HCT116 (cell line): Measurements from ENCODE around the gene RCOR1. TPM values are rescaled to one million over a fixed set of nuclear protein-coding genes. Genes with fewer than 3 reads are reported as not detected.

ENCODE experiments used
- ATAC-seq: fragments of 200-7000 bp; cut with Tn5 transposase; 2 replicates; pipeline ENCODE4 v1.9.1; 2020; ENCODE audit warnings: mild to moderate bottlenecking, moderate library complexity
- BruUV-seq: library from RNA; stranded (reverse); fragments of 400-500 nt; replicated peaks from 2 replicates; lab custom pipeline; 2021; lab: Mats Ljungman, UMichigan
- CTCF ChIA-PET: fragments of 300-600 bp; sonication (Branson Sonifier 250); formaldehyde crosslinking; loops from one replicate; lab custom pipeline; 2021; ENCODE audit warnings: antibody characterized with exemption; lab: Charles Lee
- POLR2A ChIA-PET: fragments of 300-600, 350-600 bp; sonication (Branson Sonifier 250); formaldehyde crosslinking; loops from one replicate; lab custom pipeline; 2021; ENCODE audit warnings: antibody characterized with exemption; lab: Charles Lee
- RAD21 ChIA-PET, 2 experiments: fragments of 300-600 bp; sonication (Branson Sonifier 250); formaldehyde crosslinking; loops; one replicate each; lab custom pipeline; 2023; ENCODE audit warnings: low total read pairs in 2 of 2; ENCODE audit not compliant: uncharacterized antibody in 2 of 2, unreplicated experiment in 2 of 2, low non-redundant PET in 1 of 2; lab: Charles Lee
- DNase-seq: peaks from one replicate; pipeline ENCODE4 v3.0.0-alpha.2; 2010; ENCODE audit warnings: low read depth, low spot score
- H2AFZ ChIP-seq: fragments of 200-600 bp; shearing (Covaris generic), sonication (generic); 2 replicates; pipeline ENCODE4 v1.6.1; 2017; ENCODE audit warnings: low read depth, mixed run types, mixed read lengths, antibody characterized with exemption, low read length; ENCODE audit not compliant: poor library complexity, severe bottlenecking
- H3K27ac ChIP-seq: 2 replicates; pipeline ENCODE4 v1.5.1; 2012; ENCODE audit warnings: low read depth, low read length
- H3K27me3 ChIP-seq: fragments of 200-600 bp; sonication (generic); 2 replicates; pipeline ENCODE4 v1.6.1; 2016; ENCODE audit warnings: mixed run types, low read length, mixed read lengths; ENCODE audit not compliant: insufficient read depth
- H3K36me3 ChIP-seq, 2 experiments: fragments of 200-500 bp in 1 of 2; fragments of 200-600 bp in 1 of 2; sonication (Bioruptor generic) in 1 of 2; sonication (generic) in 1 of 2; 2 replicates each; pipeline versions ENCODE4 v1.5.1 to v1.6.1; 2014 to 2016; ENCODE audit warnings: low read length in 2 of 2, inconsistent platforms in 1 of 2, mixed read lengths in 1 of 2, mixed run types in 1 of 2; ENCODE audit not compliant: insufficient read depth in 2 of 2, control insufficient read depth in 1 of 2
- H3K4me1 ChIP-seq, 2 experiments: fragments of 200-600 bp in 1 of 2; sonication (generic) in 1 of 2; 2 replicates each; pipeline versions ENCODE4 v1.5.1 to v1.6.1; 2012 to 2017; ENCODE audit warnings: low read length in 2 of 2, inconsistent platforms in 1 of 2, mild to moderate bottlenecking in 1 of 2, mixed read lengths in 1 of 2, mixed run types in 1 of 2, moderate library complexity in 1 of 2; ENCODE audit not compliant: insufficient read depth in 2 of 2, control insufficient read depth in 1 of 2
- H3K4me2 ChIP-seq: fragments of 200-600 bp; sonication (generic); 2 replicates; pipeline ENCODE4 v1.6.1; 2017; ENCODE audit warnings: mixed run types, low read length, mixed read lengths
- H3K4me3 ChIP-seq, 2 experiments: fragments of 200-600 bp in 1 of 2; sonication (generic) in 1 of 2; replicated peaks in 1 of 2; 2 replicates each; pipeline ENCODE4 v1.5.1; 2011 to 2016; ENCODE audit warnings: low read length in 2 of 2, control low read depth in 1 of 2, low read depth in 1 of 2, mild to moderate bottlenecking in 1 of 2, mixed read lengths in 1 of 2, mixed run types in 1 of 2
- H3K79me2 ChIP-seq: fragments of 200-600 bp; sonication (generic); 2 replicates; pipeline ENCODE4 v1.6.1; 2017; ENCODE audit warnings: mild to moderate bottlenecking, mixed run types, low read length, moderate library complexity, mixed read lengths; ENCODE audit not compliant: insufficient read depth
- H3K9ac ChIP-seq: fragments of 200-600 bp; sonication (generic); 2 replicates; pipeline ENCODE4 v1.6.1; 2016; ENCODE audit warnings: low read length, mixed read lengths
- H3K9me2 ChIP-seq: fragments of 200-600 bp; sonication (generic), shearing (Covaris generic); 2 replicates; pipeline ENCODE4 v1.6.1; 2017; ENCODE audit warnings: mixed run types, mild to moderate bottlenecking, moderate library complexity; ENCODE audit not compliant: insufficient read depth
- H3K9me3 ChIP-seq, 2 experiments: fragments of 200-500 bp in 1 of 2; fragments of 200-600 bp in 1 of 2; sonication (Bioruptor generic) in 1 of 2; sonication (generic) in 1 of 2; 2 replicates each; pipeline ENCODE4 v1.6.1; 2014 to 2017; ENCODE audit warnings: low read length in 2 of 2, mixed read lengths in 2 of 2, inconsistent platforms in 1 of 2, low read depth in 1 of 2, mild to moderate bottlenecking in 1 of 2, mixed run types in 1 of 2, moderate library complexity in 1 of 2; ENCODE audit not compliant: control insufficient read depth in 1 of 2, insufficient read depth in 1 of 2
- H4K20me1 ChIP-seq: fragments of 200-600 bp; sonication (generic), shearing (Covaris generic); 2 replicates; pipeline ENCODE4 v1.6.1; 2017; ENCODE audit warnings: mixed run types, mild to moderate bottlenecking, moderate library complexity; ENCODE audit not compliant: insufficient read depth
- CBX3 ChIP-seq: IDR thresholded peaks from 2 replicates; pipeline ENCODE4 v1.6.1; 2012; ENCODE audit warnings: low read depth
- CEBPB ChIP-seq: IDR thresholded peaks from 2 replicates; pipeline ENCODE4 v1.6.1; 2012; ENCODE audit warnings: low read depth
- EGR1 ChIP-seq: IDR thresholded peaks from 2 replicates; pipeline ENCODE4 v1.6.1; 2012; ENCODE audit warnings: low read depth
- ELF1 ChIP-seq: IDR thresholded peaks from 2 replicates; pipeline ENCODE4 v1.6.1; 2012; ENCODE audit warnings: low read depth, borderline replicate concordance
- EZH2 ChIP-seq: fragments of 200-600 bp; sonication (generic); IDR thresholded peaks from 2 replicates; pipeline ENCODE4 v1.6.1; 2017; ENCODE audit warnings: antibody characterized with exemption, mixed run types
- FOSL1 ChIP-seq: IDR thresholded peaks from 2 replicates; pipeline ENCODE4 v1.6.1; 2012; ENCODE audit warnings: low read depth
- JUND ChIP-seq: IDR thresholded peaks from 2 replicates; pipeline ENCODE4 v1.6.1; 2012
- POLR2A ChIP-seq: IDR thresholded peaks from 2 replicates; pipeline ENCODE4 v1.7.0; 2011; ENCODE audit warnings: borderline replicate concordance; ENCODE audit not compliant: insufficient read depth, insufficient read length; ENCODE audit errors: extremely low read depth
- POLR2AphosphoS5 ChIP-seq: IDR thresholded peaks from 2 replicates; pipeline ENCODE4 v1.6.1; 2011; ENCODE audit warnings: mild to moderate bottlenecking, low read depth, low read length, moderate library complexity
- RAD21 ChIP-seq: IDR thresholded peaks from 2 replicates; pipeline ENCODE4 v1.6.1; 2012; ENCODE audit warnings: low read depth, mild to moderate bottlenecking
- REST ChIP-seq: IDR thresholded peaks from 2 replicates; pipeline ENCODE4 v1.6.1; 2012; ENCODE audit warnings: low read depth
- SIN3A ChIP-seq: IDR thresholded peaks from 2 replicates; pipeline ENCODE4 v1.6.1; 2012; ENCODE audit warnings: low read depth
- SP1 ChIP-seq: IDR thresholded peaks from 2 replicates; pipeline ENCODE4 v1.6.1; 2012; ENCODE audit warnings: low read depth
- SRF ChIP-seq: IDR thresholded peaks from 2 replicates; pipeline ENCODE4 v1.6.1; 2012; ENCODE audit warnings: low read depth
- YY1 ChIP-seq: IDR thresholded peaks from 2 replicates; pipeline ENCODE4 v1.6.1; 2011; ENCODE audit warnings: low read length, low read depth, moderate library complexity, mild to moderate bottlenecking; ENCODE audit not compliant: insufficient replicate concordance; ENCODE audit errors: extremely low read depth
- ZNF274 ChIP-seq: fragments of 200-500 bp; sonication (Bioruptor generic); IDR thresholded peaks from 2 replicates; pipeline ENCODE4 v1.6.1; 2014; ENCODE audit warnings: mild to moderate bottlenecking, low read depth, low read length, inconsistent platforms
- intact Hi-C: fragments of 100-400 bp; cut with micrococcal nuclease; formaldehyde crosslinking; loops from 2 replicates; pipeline ENCODE4 v1.10.0; 2022
- total RNA-seq: library from RNA; stranded (reverse); gene quantifications from one replicate; pipeline ENCODE4 v1.2.1, GENCODE V29; 2021; ENCODE audit not compliant: unreplicated experiment
- TF ChIP-seq, protein P1 (sequence below): IDR thresholded peaks from 2 replicates; pipeline ENCODE4 v1.6.1; 2012
- TF ChIP-seq, protein P2 (sequence below): IDR thresholded peaks from 2 replicates; pipeline ENCODE4 v1.6.1; 2012

Gene RCOR1
- total RNA-seq, 1 experiment from 2014 or later, result 30.7 TPM

DNA sequence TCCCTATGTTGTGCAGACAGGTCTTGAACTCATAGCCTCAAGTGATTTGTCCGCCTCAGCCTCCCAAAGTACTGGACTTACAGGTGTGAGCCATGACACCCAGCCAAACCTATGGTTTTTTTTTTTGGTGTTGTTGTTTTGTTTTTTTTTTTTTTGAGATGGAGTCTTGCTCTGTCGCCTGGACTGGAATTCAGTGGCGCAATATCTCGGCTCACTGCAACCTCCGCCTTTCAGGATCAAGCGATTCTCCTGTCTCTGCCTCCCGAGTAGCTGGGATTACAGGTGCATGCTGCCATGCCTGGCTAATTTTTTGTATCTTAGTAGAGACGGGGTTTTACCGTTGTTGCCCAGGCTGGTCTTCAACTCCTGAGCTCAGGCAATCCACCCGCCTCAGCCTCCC is 11.3 kb upstream of the RCOR1 start:
- Histone ChIP-seq H3K9me3 (no peaks in the 10 kb centered on the region), H3K27ac (no peak overlapping the region), H4K20me1 (no peaks in the 10 kb centered on the region), H3K9me2 (no peaks in the 10 kb centered on the region), H3K9ac (no peak overlapping the region), H3K79me2 (no peaks in the 10 kb centered on the region), H2AFZ (no peak overlapping the region), H3K4me2 (no peak overlapping the region)
- intact Hi-C loops, result no loop called here
- RAD21 ChIA-PET, result no interaction called here
- CTCF ChIA-PET, result no interaction called here
- no TSS peak for BruUV-seq
- ATAC-seq, result no peak
- TF ChIP-seq RAD21 (no peak), REST (no peak), ELF1 (no peak), CBX3 (no peak), ZNF274 (no peak), EZH2 (no peak), POLR2AphosphoS5 (no peak), EGR1 (no peak), SP1 (no peak), SRF (no peak), JUND (no peak), YY1 (no peak), POLR2A (no peak), CEBPB (no peak), SIN3A (no peak), FOSL1 (no peak)
- TF ChIP-seq, protein P1, sequence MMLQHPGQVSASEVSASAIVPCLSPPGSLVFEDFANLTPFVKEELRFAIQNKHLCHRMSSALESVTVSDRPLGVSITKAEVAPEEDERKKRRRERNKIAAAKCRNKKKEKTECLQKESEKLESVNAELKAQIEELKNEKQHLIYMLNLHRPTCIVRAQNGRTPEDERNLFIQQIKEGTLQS, result no peak
- TF ChIP-seq, protein P2, sequence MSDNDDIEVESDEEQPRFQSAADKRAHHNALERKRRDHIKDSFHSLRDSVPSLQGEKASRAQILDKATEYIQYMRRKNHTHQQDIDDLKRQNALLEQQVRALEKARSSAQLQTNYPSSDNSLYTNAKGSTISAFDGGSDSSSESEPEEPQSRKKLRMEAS, result no peak
- TF ChIP-seq, all 23 proteins: peak for 0
- H3K4me3 ChIP-seq, result no peak overlapping the region
- no peaks in the 10 kb centered on the region for H3K27me3 ChIP-seq
- H3K4me1 ChIP-seq, result peaks cover 13 to 29% of the 10 kb centered on the region in 2 experiments
- no peaks in the 10 kb centered on the region for H3K36me3 ChIP-seq
- POLR2A ChIA-PET, result no interaction called here
- no peak for DNase-seq
